ENCODE results near the gene ZFYVE21.

The ZFYVE21 gene

DNA sequence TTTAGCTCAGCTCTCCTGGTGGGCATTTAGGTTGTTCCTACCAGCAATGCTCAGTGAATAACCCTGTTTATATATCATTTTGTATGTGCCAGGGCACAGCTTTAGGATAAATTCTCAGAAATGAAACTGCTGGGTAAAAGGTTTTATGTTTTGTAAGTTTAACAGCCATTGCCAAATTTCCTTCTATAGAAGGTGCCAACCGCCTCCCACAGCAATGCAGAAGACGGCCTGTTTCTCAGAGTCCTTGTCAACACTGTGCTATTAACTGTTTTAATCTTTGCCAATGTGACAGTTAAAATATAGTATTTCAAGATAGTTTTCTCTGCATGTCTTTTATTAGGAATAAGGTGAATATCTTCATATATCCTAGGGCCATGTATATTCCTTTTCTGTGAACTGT lies 66.8 kb downstream of the ZFYVE21 start:
- TF ChIP-seq, protein P1, sequence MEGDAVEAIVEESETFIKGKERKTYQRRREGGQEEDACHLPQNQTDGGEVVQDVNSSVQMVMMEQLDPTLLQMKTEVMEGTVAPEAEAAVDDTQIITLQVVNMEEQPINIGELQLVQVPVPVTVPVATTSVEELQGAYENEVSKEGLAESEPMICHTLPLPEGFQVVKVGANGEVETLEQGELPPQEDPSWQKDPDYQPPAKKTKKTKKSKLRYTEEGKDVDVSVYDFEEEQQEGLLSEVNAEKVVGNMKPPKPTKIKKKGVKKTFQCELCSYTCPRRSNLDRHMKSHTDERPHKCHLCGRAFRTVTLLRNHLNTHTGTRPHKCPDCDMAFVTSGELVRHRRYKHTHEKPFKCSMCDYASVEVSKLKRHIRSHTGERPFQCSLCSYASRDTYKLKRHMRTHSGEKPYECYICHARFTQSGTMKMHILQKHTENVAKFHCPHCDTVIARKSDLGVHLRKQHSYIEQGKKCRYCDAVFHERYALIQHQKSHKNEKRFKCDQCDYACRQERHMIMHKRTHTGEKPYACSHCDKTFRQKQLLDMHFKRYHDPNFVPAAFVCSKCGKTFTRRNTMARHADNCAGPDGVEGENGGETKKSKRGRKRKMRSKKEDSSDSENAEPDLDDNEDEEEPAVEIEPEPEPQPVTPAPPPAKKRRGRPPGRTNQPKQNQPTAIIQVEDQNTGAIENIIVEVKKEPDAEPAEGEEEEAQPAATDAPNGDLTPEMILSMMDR (conservative IDR thresholded peaks at IDR 0.05; ENCODE audit: low read depth, low read length), result no peak
- H3K4me3 ChIP-seq (ENCODE audit: low read length), result no peak overlapping the region
- no peak for DNase-seq (ENCODE audit: low read depth)
